Loucy (cell line): ENCODE measurements around the gene RAB31.

Experiments used
- CTCF ChIP-seq: fragments of 200-600 bp; sonication (generic); conservative IDR thresholded peaks from 2 replicates; pipeline ENCODE4 v1.5.1; 2014; ENCODE audit warnings: mild to moderate bottlenecking, antibody characterized with exemption, low read length
- EZH2phosphoT487 ChIP-seq: fragments of 200-600 bp; IDR thresholded peaks from 2 replicates; pipeline ENCODE4 v1.6.1; 2018; ENCODE audit warnings: antibody characterized with exemption, mild to moderate bottlenecking, moderate library complexity, borderline replicate concordance

DNA sequence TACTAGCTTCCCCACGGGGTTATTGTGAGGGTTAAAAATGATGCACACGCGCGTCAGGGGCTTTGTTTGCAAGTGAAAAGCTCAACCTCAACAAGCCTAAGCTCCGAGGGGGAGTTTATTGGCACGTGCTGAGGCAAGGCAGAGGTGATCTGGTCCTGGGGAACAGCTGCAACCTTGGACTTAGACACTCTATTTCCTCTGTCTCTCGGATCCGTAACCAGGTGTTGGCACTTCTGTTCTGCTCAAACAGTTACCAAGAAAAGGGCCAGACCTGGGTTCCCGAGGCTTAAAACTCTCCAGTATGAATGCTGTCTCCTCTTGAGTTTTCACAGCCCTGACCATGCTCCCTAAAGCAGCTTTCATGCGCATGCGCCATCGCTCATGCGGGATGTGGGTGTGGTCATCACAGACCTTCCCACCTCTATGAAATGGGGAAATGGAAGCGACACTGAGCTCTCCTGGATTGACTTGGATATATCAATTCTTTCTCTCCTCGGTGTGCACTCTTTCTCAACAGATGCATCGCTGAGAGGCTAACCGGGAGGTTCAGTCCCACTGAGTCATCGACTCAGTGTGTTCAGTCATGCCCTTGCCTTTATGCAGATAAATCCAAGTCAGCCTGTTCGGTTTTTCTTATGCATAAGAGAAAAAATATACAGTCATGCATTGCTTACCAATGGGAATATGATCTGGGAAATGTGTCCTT, 19.9 kb upstream of the RAB31 start:
- no peak for TF ChIP-seq CTCF
- TF ChIP-seq EZH2phosphoT487 = no peak
